ENCODE data around the gene GPR152. TPM values are rescaled to one million over a fixed set of nuclear protein-coding genes. Genes with fewer than 3 reads are reported as not detected.

Gene GPR152
- total RNA-seq, 4 donors from 2014 or later: 0.34 TPM; not detected in 3

DNA sequence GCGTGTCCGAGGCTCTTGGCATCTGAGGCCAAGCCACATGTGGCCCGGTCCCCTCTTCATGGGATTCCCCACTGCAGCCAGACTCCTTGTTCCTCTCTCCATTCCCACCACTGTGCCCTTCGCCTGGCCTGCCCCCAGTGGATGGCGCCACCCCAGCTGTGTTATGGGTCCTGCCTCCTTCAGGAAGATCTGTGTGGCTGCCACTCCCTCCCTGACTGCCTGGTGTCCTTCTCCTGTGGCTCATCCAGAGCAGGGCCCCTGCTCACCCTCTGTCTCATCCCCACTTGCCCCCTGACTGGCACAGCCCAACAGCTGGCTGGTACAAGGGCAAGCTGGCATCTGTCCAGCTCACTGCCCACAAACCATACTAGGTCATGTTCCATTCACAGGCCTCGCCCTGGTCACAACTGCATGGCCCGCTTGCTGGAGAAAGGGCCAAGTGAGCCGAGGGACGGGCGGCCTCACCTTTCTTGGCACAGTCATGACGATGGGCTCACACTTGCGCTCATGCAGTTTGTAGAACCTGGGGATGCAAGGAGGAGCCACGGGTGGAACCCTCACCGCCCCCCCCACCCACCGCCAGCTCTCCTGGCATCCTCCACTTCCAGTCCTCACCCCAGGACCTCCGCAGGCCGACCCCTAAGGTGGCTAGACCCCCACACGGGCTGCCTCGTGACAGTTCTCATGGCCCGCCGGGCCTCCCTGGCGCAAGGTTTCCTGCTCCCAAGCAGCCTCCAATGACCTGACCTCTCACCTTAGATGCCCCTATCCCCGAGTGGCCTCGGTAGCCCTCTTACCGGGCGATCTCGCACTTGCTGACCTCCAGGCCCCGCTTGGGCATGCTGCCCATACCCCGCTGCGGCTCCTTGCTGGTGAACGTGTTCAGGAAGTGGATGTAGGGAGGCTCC is 13.0 kb downstream of the GPR152 start:
- Histone ChIP-seq H3K4me3 (no peak overlapping the region), H3K27ac (peak overlapping the region; percentile 50), H3K27me3 (no peaks in the 10 kb centered on the region), H3K4me1 (peaks cover 64% of the 10 kb centered on the region), H3K9me3 (no peaks in the 10 kb centered on the region), H3K36me3 (peaks cover 56% of the 10 kb centered on the region)
- no peak for DNase-seq (ENCODE audit: low spot score in 2 of 2)
- WGBS: 69% methylated on average over 25 of the region's 31 CpGs
- TF ChIP-seq EP300 (IDR thresholded peaks at IDR 0.05) (no peak), POLR2AphosphoS5 (IDR thresholded peaks at IDR 0.05) (no peak), POLR2A (IDR thresholded peaks at IDR 0.05) (no peak)
- TF ChIP-seq, protein P1, sequence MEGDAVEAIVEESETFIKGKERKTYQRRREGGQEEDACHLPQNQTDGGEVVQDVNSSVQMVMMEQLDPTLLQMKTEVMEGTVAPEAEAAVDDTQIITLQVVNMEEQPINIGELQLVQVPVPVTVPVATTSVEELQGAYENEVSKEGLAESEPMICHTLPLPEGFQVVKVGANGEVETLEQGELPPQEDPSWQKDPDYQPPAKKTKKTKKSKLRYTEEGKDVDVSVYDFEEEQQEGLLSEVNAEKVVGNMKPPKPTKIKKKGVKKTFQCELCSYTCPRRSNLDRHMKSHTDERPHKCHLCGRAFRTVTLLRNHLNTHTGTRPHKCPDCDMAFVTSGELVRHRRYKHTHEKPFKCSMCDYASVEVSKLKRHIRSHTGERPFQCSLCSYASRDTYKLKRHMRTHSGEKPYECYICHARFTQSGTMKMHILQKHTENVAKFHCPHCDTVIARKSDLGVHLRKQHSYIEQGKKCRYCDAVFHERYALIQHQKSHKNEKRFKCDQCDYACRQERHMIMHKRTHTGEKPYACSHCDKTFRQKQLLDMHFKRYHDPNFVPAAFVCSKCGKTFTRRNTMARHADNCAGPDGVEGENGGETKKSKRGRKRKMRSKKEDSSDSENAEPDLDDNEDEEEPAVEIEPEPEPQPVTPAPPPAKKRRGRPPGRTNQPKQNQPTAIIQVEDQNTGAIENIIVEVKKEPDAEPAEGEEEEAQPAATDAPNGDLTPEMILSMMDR (IDR thresholded peaks at IDR 0.05): no peak

- no peaks in the 10 kb centered on the region for H3K27me3 ChIP-seq
- WGBS: 72% methylated on average over 29 of the region's 41 CpGs
- no peaks in the 10 kb centered on the region for H3K9me3 ChIP-seq
- peaks cover 69% of the 10 kb centered on the region for H3K36me3 ChIP-seq
- H3K4me1 ChIP-seq: peaks cover 58% of the 10 kb centered on the region
- peak overlapping the region; percentile 14 for H3K4me3 ChIP-seq
- DNase-seq (ENCODE audit: low spot score in 2 of 2): no peak
- H3K27ac ChIP-seq: no peak overlapping the region
- TF ChIP-seq EP300 (IDR thresholded peaks at IDR 0.05) (no peak), POLR2AphosphoS5 (IDR thresholded peaks at IDR 0.05) (no peak), POLR2A (IDR thresholded peaks at IDR 0.05) (no peak)
- TF ChIP-seq, protein P1 (IDR thresholded peaks at IDR 0.05): no peak
Measured at GRCh38 chr11:67438158-67438902, 14.2 kb downstream of the GPR152 start.

GRCh38 chr11:67437809-67438157 is 14.7 kb downstream of the GPR152 start:
- Histone ChIP-seq H3K4me3 (peak overlapping the region; percentile 14), H3K27me3 (no peaks in the 10 kb centered on the region), H3K36me3 (peaks cover 74% of the 10 kb centered on the region), H3K4me1 (peaks cover 54% of the 10 kb centered on the region), H3K27ac (no peak overlapping the region), H3K9me3 (no peaks in the 10 kb centered on the region)
- TF ChIP-seq, protein P1 (IDR thresholded peaks at IDR 0.05): no peak
- TF ChIP-seq EP300 (IDR thresholded peaks at IDR 0.05) (no peak), POLR2AphosphoS5 (IDR thresholded peaks at IDR 0.05) (no peak), POLR2A (IDR thresholded peaks at IDR 0.05) (no peak)
- DNase-seq (ENCODE audit: low spot score in 2 of 2): no peak
- 86% methylated on average over 3 of the region's 3 CpGs for WGBS

GRCh38 chr11:67437082-67437808 is 15.3 kb downstream of the GPR152 start, which contains the start of gene PTPRCAP:
PTPRCAP (minus strand) TSS chr11:67437682; CDS start chr11:67437619, 63 bp downstream.
- no peak for DNase-seq (ENCODE audit: low spot score in 2 of 2)
- Histone ChIP-seq H3K4me1 (peaks cover 49% of the 10 kb centered on the region), H3K36me3 (peaks cover 79% of the 10 kb centered on the region), H3K4me3 (peak within 1 kb of the TSS; percentile 14), H3K27me3 (no peaks in the 10 kb centered on the region), H3K9me3 (no peaks in the 10 kb centered on the region), H3K27ac (no peak within 1 kb of the TSS)
- 51% methylated on average over 10 of the region's 26 CpGs for WGBS
- TF ChIP-seq, protein P1 (IDR thresholded peaks at IDR 0.05): no peak
- TF ChIP-seq POLR2AphosphoS5 (IDR thresholded peaks at IDR 0.05): no peak

All from suprapubic skin (tissue), 4 donors.